Right lobe of liver (tissue), 6 donors: ENCODE measurements around the gene ADGRD1. TPM values are rescaled to one million over a fixed set of nuclear protein-coding genes. Genes with fewer than 3 reads are reported as not detected.
"Not testable (repeated sequence)": the region's sequence is repeated elsewhere in the genome, so short reads cannot be mapped to it uniquely, and the experiment has no call there.

Source experiments
- ATAC-seq, 4 donors: fragments of 200-7000 bp; cut with Tn5 transposase; one replicate each; pipeline ENCODE4 v1.9.1; 2020; ENCODE audit warnings: mild to moderate bottlenecking in 4 of 4, moderate library complexity in 4 of 4
- DNase-seq, 3 donors: peaks; one replicate each; pipeline ENCODE4 v3.0.0-alpha.2; 2020
- H3K27ac ChIP-seq, 3 donors: fragments of 200-600 bp; one replicate each; pipeline ENCODE4 v1.8.0; 2022
- H3K27me3 ChIP-seq, 2 donors: fragments of 200-600 bp; one replicate each; pipeline ENCODE4 v1.8.0; 2022
- H3K36me3 ChIP-seq, 4 donors: fragments of 200-600 bp; sonication (generic) in 1 of 4; one replicate each; pipeline versions ENCODE4 v1.5.1 to v1.8.0; 2017 to 2022; ENCODE audit warnings: control low read depth in 1 of 4
- H3K4me1 ChIP-seq, 4 donors: fragments of 200-600 bp; sonication (generic) in 1 of 4; one replicate each; pipeline versions ENCODE4 v1.5.1 to v1.8.0; 2017 to 2022; ENCODE audit warnings: control low read depth in 1 of 4
- H3K4me3 ChIP-seq, 3 donors: fragments of 200-600 bp; one replicate each; pipeline ENCODE4 v1.8.0; 2022
- H3K9me3 ChIP-seq, 4 donors: fragments of 200-600 bp; sonication (generic) in 1 of 4; one replicate each; pipeline versions ENCODE4 v1.5.1 to v1.8.0; 2017 to 2022; ENCODE audit warnings: control low read depth in 1 of 4
- CTCF ChIP-seq, 4 donors: fragments of 200-600 bp in 3 of 4; fragments of 450-650 bp in 1 of 4; IDR thresholded peaks; one replicate each; pipeline versions ENCODE4 v1.5.1 to v1.8.0; 2016 to 2022; ENCODE audit warnings: antibody characterized with exemption in 4 of 4, mild to moderate bottlenecking in 2 of 4
- POLR2A ChIP-seq: fragments of 450-650 bp; IDR thresholded peaks from one replicate; pipeline ENCODE4 v1.6.1; 2017; ENCODE audit warnings: antibody characterized with exemption, mild to moderate bottlenecking
- WGBS: methylation state at CpG from one replicate; pipeline ENCODE4 v1.1.6; 2018; ENCODE audit warnings: low coverage, low lambda C conversion rate; ENCODE audit not compliant: insufficient coverage; ENCODE audit errors: missing lambda C conversion rate; 5-methylcytosine and 5-hydroxymethylcytosine counted together
- intact Hi-C, 2 donors: fragments of 100-400 bp; cut with DNase I; formaldehyde crosslinking; loops; one replicate each; pipeline versions ENCODE4 v1.11.2 to v1.14.1; 2022
- total RNA-seq, 6 experiments: library from RNA; depleted of rRNA in 2 of 6; stranded (reverse); fragments of >200 nt in 2 of 6; fragmentation: NEBNext Ultra II Directional in 3 of 6; extraction: Animal tissue kit (Norgen Biotek cat#: 25700) in 3 of 6; gene quantifications; one replicate each; pipeline versions ENCODE4 v1.1.0 to v1.2.4, GENCODE V29; 2016 to 2023
- donor health status: DM: no; HTN: yes; CAD: no.
- donor health status: DM: no; HTN: no; CAD: no.
- donor health status: DM: no; HTN: no; CAD: no.
- donor health status: DM: no; HTN: yes; CAD: no.
- donor health status: DM: no; HTN: yes; CAD: no.

ADGRD1 gene
- total RNA-seq, 6 experiments from 2014 or later: 4.7 to 17.0 (median 10.9) TPM

- H3K27ac ChIP-seq: no peak overlapping the region
These were observed 162.2 kb downstream of the ADGRD1 start for GRCh38 chr12:131115766-131116467.

GRCh38 chr12:131116468-131117117 lies 162.9 kb downstream of the ADGRD1 start:
- intact Hi-C loops: no loop called here
- no peak overlapping the region for H3K4me3 ChIP-seq
- DNase-seq: peak in 1 of 3 donors; percentile 33
- H3K4me1 ChIP-seq: no peaks in the 10 kb centered on the region
- H3K27me3 ChIP-seq: no peaks in the 10 kb centered on the region
- WGBS: 62% methylated on average over 5 of the region's 15 CpGs
- TF ChIP-seq POLR2A (no peak), CTCF (IDR thresholded peaks at IDR 0.05) (peak in 2 of 4 donors; percentile 9 to 10)
- ATAC-seq: peak in 1 of 4 donors; percentile 25
- H3K27ac ChIP-seq: no peak overlapping the region
- H3K36me3 ChIP-seq: no peaks in the 10 kb centered on the region
- H3K9me3 ChIP-seq: no peaks in the 10 kb centered on the region

More at GRCh38 chr12:131115766-131116467, 162.2 kb downstream of the ADGRD1 start:
- Histone ChIP-seq H3K27me3 (no peaks in the 10 kb centered on the region), H3K9me3 (no peaks in the 10 kb centered on the region), H3K4me1 (no peaks in the 10 kb centered on the region), H3K4me3 (no peak overlapping the region), H3K36me3 (no peaks in the 10 kb centered on the region)
- no peak for ATAC-seq
- intact Hi-C loops: no loop called here
- TF ChIP-seq CTCF (IDR thresholded peaks at IDR 0.05) (no peak), POLR2A (no peak)
- 83% methylated on average over 1 of the region's 8 CpGs for WGBS
- DNase-seq: peak in 2 of 3 donors; percentile 1 to 10

GRCh38 chr12:131117438-131118245 lies 163.9 kb downstream of the ADGRD1 start:
- DNase-seq (peak in 2 of 3 donors; percentile 11 to 20), ATAC-seq (no peak)
- TF ChIP-seq POLR2A (no peak), CTCF (IDR thresholded peaks at IDR 0.05) (no peak)
- Histone ChIP-seq H3K9me3 (no peaks in the 10 kb centered on the region), H3K4me1 (no peaks in the 10 kb centered on the region), H3K36me3 (no peaks in the 10 kb centered on the region), H3K4me3 (no peak overlapping the region), H3K27me3 (no peaks in the 10 kb centered on the region), H3K27ac (no peak overlapping the region)
- intact Hi-C loops: no loop called here
- 76% methylated on average over 2 of the region's 7 CpGs for WGBS

GRCh38 chr12:131118371-131118770 lies 164.7 kb downstream of the ADGRD1 start:
- peak in 2 of 3 donors; percentile 18 to 31 for DNase-seq
- TF ChIP-seq CTCF (IDR thresholded peaks at IDR 0.05): no peak
- TF ChIP-seq POLR2A: no peak
- no peak overlapping the region for H3K4me3 ChIP-seq
- intact Hi-C loops: no loop called here
- no peak for ATAC-seq
- H3K27me3 ChIP-seq: no peaks in the 10 kb centered on the region
- whole genome bisulfite sequencing: 86% methylated on average over 1 of the region's 9 CpGs
- no peak overlapping the region for H3K27ac ChIP-seq
- H3K36me3 ChIP-seq: no peaks in the 10 kb centered on the region
- no peaks in the 10 kb centered on the region for H3K4me1 ChIP-seq
- no peaks in the 10 kb centered on the region for H3K9me3 ChIP-seq

- H3K9me3 ChIP-seq, ATAC-seq, intact Hi-C loops, H3K4me3 ChIP-seq, H3K27ac ChIP-seq, H3K36me3 ChIP-seq, H3K27me3 ChIP-seq, H3K4me1 ChIP-seq: not testable (repeated sequence)
- WGBS: 76% methylated on average over 3 of the region's 8 CpGs
- peak in 1 of 3 donors; percentile 2 for DNase-seq
These were observed 165.6 kb downstream of the ADGRD1 start for GRCh38 chr12:131119345-131119744.
